ENCODE results near the gene DLGAP4.
A peak's percentile ranks its signal among the peaks of the same experiment; 100 is the strongest.

Gene DLGAP4, protein sequence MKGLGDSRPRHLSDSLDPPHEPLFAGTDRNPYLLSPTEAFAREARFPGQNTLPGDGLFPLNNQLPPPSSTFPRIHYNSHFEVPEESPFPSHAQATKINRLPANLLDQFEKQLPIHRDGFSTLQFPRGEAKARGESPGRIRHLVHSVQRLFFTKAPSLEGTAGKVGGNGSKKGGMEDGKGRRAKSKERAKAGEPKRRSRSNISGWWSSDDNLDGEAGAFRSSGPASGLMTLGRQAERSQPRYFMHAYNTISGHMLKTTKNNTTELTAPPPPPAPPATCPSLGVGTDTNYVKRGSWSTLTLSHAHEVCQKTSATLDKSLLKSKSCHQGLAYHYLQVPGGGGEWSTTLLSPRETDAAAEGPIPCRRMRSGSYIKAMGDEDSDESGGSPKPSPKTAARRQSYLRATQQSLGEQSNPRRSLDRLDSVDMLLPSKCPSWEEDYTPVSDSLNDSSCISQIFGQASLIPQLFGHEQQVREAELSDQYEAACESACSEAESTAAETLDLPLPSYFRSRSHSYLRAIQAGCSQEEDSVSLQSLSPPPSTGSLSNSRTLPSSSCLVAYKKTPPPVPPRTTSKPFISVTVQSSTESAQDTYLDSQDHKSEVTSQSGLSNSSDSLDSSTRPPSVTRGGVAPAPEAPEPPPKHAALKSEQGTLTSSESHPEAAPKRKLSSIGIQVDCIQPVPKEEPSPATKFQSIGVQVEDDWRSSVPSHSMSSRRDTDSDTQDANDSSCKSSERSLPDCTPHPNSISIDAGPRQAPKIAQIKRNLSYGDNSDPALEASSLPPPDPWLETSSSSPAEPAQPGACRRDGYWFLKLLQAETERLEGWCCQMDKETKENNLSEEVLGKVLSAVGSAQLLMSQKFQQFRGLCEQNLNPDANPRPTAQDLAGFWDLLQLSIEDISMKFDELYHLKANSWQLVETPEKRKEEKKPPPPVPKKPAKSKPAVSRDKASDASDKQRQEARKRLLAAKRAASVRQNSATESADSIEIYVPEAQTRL

DNA sequence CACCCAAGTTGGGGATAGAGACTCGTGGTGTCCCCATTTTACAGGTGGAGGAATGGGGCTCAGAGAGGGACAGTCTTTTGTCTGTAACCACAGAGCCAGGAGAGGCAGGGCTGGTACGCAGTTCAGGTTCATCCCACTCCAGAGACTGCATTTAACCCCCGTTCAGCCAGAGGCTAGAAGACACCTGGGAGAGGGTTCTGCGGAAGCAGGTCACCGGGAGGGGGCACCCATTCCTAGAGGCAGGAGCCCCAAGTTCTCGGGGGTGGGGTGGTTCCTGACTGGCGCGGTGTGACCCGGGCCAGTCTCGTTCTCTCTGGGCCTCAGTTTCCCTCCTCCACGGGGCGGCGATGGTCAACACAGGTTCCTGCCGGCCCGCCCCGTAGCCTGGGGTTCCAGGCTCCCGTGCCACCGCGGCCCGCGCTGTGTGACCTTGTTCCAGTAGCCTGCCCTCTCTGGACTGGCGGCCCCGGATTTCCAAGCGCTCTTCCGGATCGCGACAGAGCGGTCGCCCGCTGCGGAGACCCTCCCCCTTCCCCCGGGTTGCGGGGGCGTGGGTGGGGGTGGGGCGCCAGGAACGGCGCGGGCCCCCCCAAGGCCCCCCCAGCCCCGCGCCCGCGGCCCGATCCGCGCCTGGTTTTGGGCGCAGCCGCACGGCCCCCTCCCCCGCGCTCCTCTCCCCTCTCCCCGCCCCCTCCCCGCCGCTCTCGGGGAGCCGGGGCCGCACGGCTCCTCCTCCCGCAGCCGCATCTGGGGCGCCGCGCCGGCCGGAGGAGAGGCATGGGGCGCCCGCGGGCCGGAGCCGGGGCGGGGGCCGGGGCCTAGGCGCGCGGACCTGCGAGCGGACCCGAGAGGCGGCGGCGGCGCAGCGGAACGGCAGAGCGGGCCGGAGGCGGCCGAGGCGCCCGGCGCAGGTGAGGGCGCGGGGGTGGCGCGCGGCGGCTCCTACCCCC lies at the start of gene DLGAP4:
TSS of gene DLGAP4 (plus strand) at position 738 of the 950 bp plus-strand sequence. CDS start 125,379 bp downstream, outside the sequence.
- DNase-seq = no peak

DNA sequence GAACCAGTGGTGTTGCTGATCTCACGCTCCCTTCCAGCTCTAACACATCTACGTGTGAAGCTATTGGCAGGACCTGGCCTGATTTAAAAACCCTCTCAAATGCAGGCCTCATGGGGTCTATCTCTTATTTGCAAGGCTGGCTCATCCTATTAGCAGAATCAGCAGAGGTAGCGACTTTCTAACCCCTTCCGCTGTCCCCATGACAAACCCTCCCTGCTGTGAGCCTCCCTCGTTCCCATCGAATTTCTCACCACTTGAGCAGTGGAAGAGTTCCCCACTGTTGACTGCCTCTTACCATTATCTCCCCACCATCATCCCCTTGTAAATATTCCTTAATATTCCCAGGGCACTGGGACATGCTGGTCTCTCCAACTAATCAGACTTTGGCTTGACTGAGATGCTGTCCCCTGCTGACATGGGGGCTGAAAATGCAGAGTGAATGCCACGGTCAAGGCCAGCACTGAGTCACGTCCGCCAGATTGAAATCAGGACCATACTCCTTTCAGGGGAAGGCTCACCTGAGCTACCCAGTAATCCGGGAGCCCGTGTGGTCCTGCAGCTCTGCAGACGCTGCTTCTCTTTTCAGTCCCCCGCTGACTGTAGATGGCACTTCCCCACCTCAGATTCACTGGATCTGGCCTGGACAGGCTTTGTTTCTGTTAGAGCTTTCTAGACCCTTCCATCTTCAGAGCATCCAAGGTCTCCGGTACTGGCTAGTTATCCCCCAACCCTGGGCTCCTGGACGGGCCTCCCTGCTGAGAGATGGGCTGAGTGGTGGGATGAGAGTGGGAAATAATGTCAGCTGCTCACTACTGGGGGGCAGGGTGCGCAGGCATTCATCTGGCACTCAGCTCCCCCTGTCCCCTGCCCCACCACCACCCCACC lies 46.7 kb upstream of the DLGAP4 start:
- no peak for DNase-seq

DNA sequence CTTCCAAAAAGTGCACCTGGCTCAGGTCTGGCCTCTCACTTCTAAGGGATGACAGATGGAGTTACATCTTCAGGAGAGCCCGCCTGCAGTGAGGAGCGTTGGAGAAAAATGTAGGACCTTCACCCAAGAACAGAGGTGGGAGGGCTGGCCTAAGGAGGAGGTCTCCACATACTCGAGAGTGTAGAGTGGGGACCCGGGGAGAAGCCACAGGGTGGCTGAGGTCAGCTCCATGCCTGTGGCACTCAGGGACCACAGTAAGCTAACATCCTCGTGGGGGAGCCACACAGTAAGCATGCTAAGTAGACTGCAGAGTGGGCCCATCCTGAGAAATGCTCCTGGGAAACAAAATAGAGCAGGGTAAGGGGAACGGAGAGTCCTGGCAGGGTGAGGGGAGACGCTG lies 45.8 kb upstream of the DLGAP4 start:
- DNase-seq = no peak

DNA sequence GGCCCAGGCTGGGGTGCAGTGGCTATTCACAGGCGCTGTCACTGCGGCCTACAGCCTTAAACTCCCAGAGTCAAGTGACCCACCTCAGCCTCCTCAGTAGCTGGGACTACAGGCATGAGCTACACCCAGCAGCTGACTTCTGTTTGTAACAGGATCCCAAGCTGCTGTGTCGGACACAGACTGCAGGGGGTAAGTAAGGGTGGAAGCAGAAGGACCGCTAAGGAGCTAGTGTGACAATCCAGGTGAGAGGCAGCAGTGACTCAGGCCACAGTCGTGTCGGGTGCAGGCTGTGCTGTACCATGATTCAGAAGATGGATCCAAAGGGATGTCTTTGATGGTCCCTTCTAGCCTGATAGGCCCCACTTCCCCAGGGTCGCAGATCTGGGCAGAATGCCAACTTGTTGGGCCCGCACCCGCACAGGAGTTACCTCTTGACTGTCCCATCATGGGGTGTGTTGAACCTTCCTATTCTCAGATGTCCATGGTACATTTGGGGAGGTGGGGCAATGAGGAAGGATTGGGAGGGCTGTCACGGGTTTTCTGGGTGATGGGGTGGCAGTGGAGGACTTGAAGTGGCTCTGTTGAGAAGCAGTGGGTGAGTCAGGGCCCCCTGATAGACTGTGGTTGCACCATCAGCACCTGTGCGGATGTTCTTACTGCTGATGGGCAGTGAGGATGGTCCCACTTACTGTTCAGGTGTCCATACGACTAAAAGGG lies 44.6 kb upstream of the DLGAP4 start:
- no peak for DNase-seq

DNA sequence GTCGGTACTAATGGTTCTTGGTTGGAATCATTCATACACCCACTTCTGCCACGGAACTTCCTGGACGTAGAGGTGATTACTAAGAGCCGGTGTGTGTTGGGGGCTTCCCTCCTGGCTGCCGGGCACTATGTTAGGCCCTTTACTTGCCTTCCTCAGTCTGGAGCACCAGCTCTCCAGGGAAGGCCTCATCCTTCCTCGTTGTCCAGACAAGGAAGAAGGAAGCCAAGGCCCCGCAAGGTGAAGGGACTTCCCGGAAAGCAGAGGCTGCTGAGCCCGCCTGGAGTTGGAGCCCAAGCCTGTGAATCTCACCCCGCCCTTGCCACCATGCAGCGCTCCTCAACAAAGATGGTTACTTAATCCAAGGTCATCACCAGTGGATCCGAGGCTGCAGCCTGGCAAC lies 43.7 kb upstream of the DLGAP4 start:
- DNase-seq = no peak

DNA sequence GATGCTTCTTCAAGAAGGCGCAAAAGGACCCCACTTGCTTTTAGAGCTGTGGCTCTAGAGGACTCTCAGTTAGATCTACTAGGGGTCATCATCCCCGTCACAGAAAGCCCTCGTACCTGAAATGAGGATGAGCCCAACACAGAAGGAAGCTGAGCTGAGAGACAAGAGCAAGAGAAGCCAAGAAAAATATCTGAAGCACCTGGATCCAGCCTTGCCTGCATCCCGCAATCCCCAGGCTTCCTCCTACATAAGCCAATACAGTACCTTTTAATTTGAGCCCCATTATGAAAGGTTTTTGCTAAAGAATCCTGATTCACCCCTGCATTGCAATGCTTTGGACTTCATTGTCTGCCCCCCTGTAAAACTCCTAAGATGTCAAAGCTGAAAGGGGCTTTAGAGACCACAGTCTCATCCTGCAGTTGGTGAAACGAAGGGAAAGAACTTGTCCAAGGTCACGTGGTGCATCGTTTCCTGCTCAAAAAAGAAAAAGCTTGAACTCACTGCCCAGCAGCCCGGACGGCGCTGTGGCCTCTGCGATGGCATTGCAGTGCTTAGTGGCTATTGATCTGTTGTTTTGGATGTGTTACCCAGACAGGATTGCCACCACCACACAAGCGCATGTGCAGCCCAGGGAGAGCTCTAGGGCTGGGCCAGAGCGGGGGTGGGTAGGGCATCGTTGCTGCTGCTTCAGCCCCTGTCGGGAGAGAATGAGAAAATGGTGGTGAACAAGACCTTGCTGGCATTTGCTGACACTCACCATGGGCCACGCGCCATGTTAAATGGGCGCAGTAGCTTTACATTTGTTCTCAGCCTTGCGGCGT lies 41.5 kb upstream of the DLGAP4 start:
- no peak for DNase-seq

DNA sequence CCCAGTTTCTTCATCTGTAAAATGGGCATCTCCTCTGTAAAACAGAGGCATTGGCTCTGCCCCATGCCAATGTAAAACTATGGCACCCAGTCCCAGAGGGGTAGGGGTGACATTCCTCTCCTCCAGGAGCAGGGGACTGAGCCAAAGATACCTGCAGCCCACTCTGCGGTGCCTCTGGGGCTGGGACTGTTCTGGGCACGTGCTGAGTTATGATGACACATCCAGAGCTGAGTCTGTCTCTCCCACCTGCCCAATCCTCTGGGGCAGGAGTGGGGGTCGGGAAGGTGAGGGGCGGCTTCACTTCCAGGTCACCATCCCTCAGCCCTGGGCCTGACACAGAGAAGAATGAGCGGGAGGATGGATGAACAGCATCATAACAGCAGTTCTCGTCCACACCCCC lies 40.0 kb upstream of the DLGAP4 start:
- no peak for DNase-seq

DNA sequence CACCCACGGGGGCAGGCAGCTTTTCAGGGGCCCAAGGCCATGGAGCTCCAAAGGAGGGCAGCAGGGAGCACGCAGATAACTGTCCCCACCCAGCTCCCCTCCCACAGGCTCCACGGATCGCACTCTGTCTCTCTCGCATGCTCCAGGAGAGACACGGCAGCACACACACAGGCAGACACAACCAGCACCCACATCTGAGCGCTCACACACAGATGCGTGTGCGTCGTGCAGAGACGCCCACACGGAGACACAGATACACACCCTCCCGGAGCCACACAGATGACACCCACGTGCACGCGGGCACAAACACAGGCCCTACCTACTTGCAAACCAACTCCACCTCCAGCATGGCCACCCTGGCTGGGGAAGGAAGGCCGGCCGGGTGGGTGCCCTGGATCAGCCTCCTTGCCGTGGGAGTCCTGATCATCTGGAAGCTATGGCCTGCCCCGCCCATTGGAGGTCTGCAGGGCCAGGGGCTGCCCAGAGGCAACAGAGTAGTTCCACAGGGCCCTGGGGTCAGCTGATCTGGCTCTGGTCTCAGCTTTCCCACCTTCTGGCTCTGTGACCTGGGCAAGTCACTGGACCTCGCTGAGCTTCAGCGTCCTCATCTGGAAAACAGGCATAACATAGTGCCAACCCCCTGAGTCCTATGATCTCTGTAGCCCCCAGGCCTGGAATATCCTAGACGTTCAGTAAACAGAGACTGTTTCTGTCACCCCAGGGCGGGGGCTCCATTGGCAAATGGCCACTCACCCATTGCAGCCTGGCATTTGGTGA lies 38.3 kb upstream of the DLGAP4 start:
- DNase-seq = no peak

DNA sequence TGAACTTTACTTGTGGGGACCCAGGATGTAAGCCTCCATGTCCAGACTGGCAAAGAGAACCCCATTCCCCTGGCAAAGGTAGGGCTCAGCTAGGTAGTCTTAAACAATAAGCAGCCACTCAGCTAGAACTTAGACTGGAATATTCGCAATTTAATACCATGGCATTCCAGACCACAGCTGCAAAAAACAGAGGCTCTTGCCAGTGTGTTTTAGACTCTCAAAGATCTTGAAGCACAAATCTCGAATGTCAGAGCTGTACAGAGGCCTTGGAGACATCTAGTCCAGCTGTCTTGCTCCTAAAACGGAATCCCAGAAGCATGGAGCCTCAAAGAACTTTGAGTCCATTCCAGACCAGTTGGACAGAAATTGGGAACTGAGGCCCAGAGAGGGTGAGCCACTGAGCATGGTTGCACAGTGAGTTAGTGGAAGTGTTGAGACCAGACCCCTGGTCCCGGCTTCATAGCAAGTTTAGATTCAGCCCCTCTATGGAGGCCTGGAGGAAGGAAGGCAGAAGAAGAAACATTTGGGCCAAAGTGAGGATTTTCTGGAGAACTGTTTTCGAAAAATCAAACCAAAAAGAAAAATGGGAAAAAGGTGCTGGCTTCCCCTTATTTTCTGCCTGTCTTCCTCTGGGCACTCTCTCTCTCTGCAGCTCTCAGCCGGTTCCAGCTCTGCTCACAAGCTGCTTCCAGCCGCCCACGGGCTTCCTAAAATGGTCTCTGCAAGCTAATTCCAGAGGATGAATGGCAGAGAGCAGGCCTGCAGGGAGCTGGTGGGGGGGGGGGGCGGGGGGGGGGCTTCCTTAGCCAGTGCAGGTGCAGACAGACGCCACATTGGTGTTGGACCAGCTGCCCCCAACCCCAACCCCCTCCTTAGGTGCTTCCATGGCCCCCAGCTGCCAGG lies 37.4 kb upstream of the DLGAP4 start:
- DNase-seq = no peak

DNA sequence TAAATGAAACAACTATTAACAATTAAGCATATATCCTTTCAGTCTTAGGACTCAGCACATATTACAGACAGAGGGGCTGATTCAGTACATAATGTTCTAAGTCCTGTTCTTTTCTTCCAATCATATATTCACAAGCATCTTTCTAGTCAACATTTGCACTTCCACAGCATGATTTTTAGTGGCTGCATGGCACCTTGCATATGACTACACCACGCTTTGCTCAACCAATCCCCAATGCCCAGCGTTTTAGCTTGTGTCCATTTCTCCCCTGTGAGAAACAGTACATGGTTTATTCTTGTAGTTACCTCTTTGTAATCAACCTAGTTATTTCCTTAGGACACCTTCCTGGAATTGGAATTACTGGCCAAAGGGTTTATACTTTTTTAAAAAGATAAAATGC lies 36.6 kb upstream of the DLGAP4 start:
- no peak for DNase-seq

DNA sequence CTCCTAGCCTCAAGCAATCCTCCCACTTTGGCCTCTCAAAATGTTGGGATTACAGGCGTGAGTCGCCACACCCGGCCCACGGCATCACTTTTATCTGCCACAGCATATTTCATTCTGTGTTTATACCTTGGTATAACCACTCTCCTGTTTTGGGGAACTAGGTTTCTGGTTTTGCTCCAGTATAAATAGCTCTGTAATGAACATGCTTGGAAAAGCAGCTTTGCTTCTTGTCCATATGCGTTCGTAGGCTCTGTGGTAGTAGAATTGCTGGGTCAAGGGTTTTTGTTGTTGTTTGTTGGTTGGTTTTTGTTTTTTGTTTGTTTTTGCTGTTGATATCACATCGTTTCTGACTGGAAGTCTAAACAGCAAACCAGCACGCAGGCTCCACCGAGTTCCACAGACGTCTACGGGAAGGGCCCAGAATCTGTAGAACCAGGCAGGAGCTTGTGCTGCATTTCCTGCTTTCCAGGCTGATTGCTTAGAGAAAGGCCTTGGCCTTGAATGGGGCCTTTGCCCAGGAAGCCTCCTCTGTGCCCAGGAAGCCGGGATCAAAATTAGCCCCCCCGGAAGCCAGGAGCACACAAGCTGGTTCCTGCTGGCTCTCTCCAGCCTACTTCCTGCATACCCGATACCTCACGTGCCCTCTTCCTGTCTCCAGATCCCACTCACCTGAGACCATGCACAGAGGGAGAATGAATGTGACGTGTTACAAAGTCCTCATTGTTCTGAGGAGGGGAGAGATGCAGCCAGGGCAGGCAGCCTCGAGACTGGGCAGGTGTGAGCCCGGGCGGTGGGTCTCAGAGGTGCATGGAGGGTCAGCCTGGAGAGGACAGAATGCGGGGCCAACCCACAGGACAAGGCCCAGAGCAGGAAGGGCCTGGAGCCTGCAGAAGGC lies 35.1 kb upstream of the DLGAP4 start:
- DNase-seq = no peak

DNA sequence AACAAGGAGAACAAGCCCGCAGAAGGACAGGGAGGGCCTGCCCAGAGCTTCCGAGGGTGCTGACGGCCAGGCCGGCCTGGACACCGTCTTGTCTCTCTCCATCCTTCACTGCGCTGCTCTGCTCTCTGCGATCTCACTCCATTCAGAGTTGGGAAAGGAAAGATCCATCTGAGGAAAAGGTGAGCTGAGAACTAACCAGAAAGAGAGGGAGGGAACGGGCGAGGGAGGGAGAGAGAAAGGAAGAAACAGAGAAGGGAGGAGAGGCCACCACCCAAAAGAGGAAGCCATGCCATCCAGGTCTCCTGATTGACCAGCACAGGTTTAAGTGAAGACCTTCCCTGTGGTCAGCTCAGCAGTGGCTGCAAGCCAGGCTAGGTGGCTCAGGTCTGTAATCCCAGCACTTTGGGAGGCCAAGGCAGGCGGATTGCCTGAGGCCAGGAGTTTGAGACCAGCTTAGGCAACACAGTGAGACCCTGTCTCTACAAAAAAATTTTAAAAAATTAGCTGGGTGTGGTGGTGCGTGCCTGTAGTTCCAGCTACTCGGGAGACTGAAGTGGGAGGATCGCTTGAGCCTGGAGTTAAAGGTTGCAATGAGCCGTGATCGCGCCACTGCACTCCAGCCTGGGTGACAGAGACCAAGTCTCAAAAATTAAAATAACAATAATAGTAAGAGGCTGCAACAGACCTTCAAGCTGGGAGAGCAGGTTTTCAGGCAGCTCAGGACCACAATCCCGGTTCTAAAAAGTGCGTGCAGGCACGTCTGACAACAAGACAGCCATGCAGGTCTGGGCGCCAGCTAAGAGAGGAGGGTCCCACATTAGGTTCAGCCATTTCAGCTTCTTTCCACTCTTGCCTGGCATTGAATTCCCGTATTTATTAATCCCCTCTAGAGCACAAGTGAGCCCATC lies 34.2 kb upstream of the DLGAP4 start:
- DNase-seq = no peak

DNA sequence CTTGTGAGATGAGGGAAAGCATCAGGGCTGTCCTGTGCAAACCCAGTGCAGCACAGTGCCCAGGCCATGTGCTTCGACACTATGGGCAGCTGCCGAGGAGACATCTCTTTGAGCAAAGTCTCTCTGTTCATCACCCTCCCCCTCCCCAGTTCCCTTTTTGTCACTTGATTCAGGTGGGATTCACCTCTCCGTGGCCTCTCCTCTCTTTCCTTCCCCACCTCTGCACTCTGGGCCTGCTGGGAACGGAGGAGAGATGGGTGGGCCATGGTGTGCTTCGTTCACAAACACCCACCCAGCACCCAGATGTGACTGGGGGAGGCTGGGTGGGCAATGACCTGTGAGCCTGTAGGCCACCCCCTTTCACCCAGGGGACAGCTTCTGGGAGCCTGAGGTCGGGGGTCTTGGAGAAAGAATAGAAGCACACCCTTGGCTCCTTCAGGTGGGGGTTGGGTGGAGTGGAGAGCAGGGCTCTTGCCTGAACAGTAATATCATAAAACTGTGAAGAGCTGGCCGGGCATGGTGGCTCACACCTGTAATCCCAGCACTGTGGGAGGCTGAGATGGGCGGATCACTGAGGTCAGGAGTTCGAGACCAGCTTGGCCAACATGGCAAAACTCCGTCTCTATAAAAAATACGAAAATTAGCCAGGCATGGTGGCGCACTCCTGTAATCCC lies 33.5 kb upstream of the DLGAP4 start:
- no peak for DNase-seq

DNA sequence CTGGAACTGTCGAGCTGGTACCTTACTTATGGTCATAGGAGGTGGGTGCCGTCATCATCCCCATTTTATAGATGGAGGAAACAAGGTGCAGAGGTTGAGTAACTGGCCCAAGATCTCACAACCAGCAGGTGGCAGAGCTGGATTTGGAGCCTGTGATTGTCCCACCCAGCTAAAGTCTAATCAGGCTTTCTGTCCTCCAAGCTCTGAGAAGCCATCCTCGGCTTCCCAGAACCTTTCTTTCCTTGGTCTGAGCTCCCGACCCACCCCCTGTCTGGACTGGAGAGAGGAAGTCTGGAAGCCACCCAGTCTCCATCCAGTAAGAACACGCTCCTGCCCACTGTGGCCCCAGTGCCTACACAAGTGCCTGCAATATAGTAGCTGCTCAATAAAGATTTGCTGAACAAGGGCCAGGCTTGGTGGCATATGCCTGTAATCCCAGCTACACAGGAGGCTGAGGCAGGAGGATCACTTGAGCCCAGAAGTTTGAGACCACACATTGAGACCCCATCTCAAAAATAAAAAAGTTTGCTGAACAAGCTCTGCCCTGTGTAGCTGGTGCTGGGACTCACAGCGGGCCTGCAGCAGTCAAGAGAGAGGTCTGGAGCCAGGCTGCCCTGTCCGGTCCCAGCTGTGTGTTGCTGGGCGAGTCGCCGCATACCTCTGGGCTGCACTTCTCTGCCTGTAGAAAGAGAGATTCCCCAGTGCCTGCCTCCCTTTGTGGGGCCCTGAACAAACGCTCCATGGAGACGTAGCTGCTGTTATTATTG lies 32.5 kb upstream of the DLGAP4 start:
- peak; percentile 24 for DNase-seq

Data from activated CD4-positive, alpha-beta T cell treated with anti-CD3 and anti-CD28 coated beads for 48 hours (primary cell).